CD4-positive, alpha-beta T cell (primary cell): Measurements from ENCODE around the gene DPH5. TPM values are rescaled to one million over a fixed set of nuclear protein-coding genes. Genes with fewer than 3 reads are reported as not detected.

Experiments
- ATAC-seq: fragments of 200-7000 bp; cut with Tn5 transposase; one replicate; pipeline ENCODE4 v1.10.0; 2022; ENCODE audit warnings: mild to moderate bottlenecking; ENCODE audit not compliant: poor library complexity
- CTCF ChIA-PET: fragments of 350-600 bp; sonication (Branson Sonifier 250); formaldehyde crosslinking; loops from one replicate; lab custom pipeline; 2021; ENCODE audit warnings: antibody characterized with exemption, inconsistent platforms; lab: Charles Lee
- POLR2A ChIA-PET: fragments of 350-600 bp; sonication (Branson Sonifier 250); formaldehyde crosslinking; loops from one replicate; lab custom pipeline; 2021; ENCODE audit warnings: antibody characterized with exemption, inconsistent platforms; lab: Charles Lee
- DNase-seq, 14 experiments: peaks; one replicate each; pipeline ENCODE4 v3.0.0-alpha.2; 2013 to 2020; ENCODE audit warnings: mixed read lengths in 2 of 14
- H3K27ac ChIP-seq, 2 donors: one replicate each; pipeline versions ENCODE4 v1.5.1 to v1.7.0; 2013; ENCODE audit warnings: low read length in 2 of 2, low read depth in 1 of 2, mild to moderate bottlenecking in 1 of 2
- H3K27me3 ChIP-seq, 2 experiments: 1 replicate in 1 of 2; 2 replicates in 1 of 2; pipeline versions ENCODE4 v1.6.1 to v1.7.0; 2013; ENCODE audit warnings: low read length in 2 of 2, control low read depth in 1 of 2, mild to moderate bottlenecking in 1 of 2, moderate library complexity in 1 of 2; ENCODE audit not compliant: insufficient read depth in 2 of 2, control insufficient read depth in 1 of 2
- H3K36me3 ChIP-seq: one replicate; pipeline ENCODE4 v1.6.1; 2013; ENCODE audit warnings: low read length, control low read depth; ENCODE audit not compliant: insufficient read depth
- H3K4me1 ChIP-seq: one replicate; pipeline ENCODE4 v1.6.1; 2013; ENCODE audit warnings: low read length, control low read depth; ENCODE audit not compliant: insufficient read depth
- H3K4me3 ChIP-seq: one replicate; pipeline ENCODE4 v1.5.1; 2013; ENCODE audit warnings: mild to moderate bottlenecking, low read length, moderate library complexity
- H3K9me3 ChIP-seq, 2 experiments: 1 replicate in 1 of 2; 2 replicates in 1 of 2; pipeline versions ENCODE4 v1.6.1 to v1.7.0; 2013; ENCODE audit warnings: low read length in 2 of 2, mild to moderate bottlenecking in 2 of 2, control low read depth in 1 of 2, moderate library complexity in 1 of 2; ENCODE audit not compliant: control insufficient read depth in 1 of 2, insufficient read depth in 1 of 2
- H3K27ac Mint-ChIP-seq: one replicate; pipeline ENCODE4 v1.8.0; 2020; ENCODE audit warnings: mixed read lengths
- H3K27me3 Mint-ChIP-seq: one replicate; pipeline ENCODE4 v1.8.0; 2021; ENCODE audit warnings: mixed read lengths
- H3K36me3 Mint-ChIP-seq: one replicate; pipeline ENCODE4 v1.8.0; 2021; ENCODE audit warnings: low read depth, mixed read lengths
- H3K4me1 Mint-ChIP-seq: one replicate; pipeline ENCODE4 v1.8.0; 2021; ENCODE audit warnings: low read depth, mixed read lengths
- H3K4me3 Mint-ChIP-seq: one replicate; pipeline ENCODE4 v1.8.0; 2020; ENCODE audit warnings: mild to moderate bottlenecking, mixed read lengths
- H3K9me3 Mint-ChIP-seq: one replicate; pipeline ENCODE4 v1.8.0; 2020; ENCODE audit warnings: mixed read lengths
- CTCF ChIP-seq: fragments of 200-600 bp; IDR thresholded peaks from one replicate; pipeline ENCODE4 v1.8.0; 2022; ENCODE audit warnings: antibody characterized with exemption, mild to moderate bottlenecking
- intact Hi-C, 2 experiments: fragments of 100-400 bp; cut with DNase I in 1 of 2; cut with micrococcal nuclease in 1 of 2; formaldehyde crosslinking; loops; one replicate each; pipeline versions ENCODE4 v1.15.1 to v1.9.0; 2023 to 2025; cut with DNase I, micrococcal nuclease
- total RNA-seq, 174 experiments: library from RNA in 2 of 174; stranded (reverse) in 2 of 174; gene quantifications; one replicate each; pipeline ENCODE4 v1.2.3 and lab custom pipeline; 2021 to 2026

DPH5 gene
- total RNA-seq, 2 experiments from 2014 or later: 31.3 to 35.4 TPM

- Histone ChIP-seq H3K27me3 (no peaks in the 10 kb centered on the region), H3K27ac (no peak overlapping the region), H3K36me3 (peaks cover 11% of the 10 kb centered on the region), H3K4me1 (no peaks in the 10 kb centered on the region), H3K9me3 (no peaks in the 10 kb centered on the region), H3K4me3 (no peak overlapping the region)
- TF ChIP-seq CTCF: no peak
- H3K27ac Mint-ChIP-seq: no peak overlapping the region
- H3K4me3 Mint-ChIP-seq: no peak overlapping the region
- intact Hi-C loops: loop anchor here in 1 of 2 experiments (5.0 kb wide), 1 partner anchor 46 kb away; no protein-coding TSS in a partner anchor
- ChIA-PET CTCF (interaction anchor here (0.7 to 1.7 kb wide), 3 partner anchors 11 to 275 kb away, joined by 3 to 6 read pairs (median 5); no protein-coding TSS in a partner anchor), POLR2A (interaction anchor here (0.6 to 1.6 kb wide), 5 partner anchors 9 to 195 kb away, joined by 3 to 8 read pairs (median 3); partner anchors contain the start of gene DPH5)
- H3K9me3 Mint-ChIP-seq: no peaks in the 10 kb centered on the region
- no peaks in the 10 kb centered on the region for H3K27me3 Mint-ChIP-seq
- H3K36me3 Mint-ChIP-seq: peaks cover 77% of the 10 kb centered on the region
- no peak for DNase-seq
- peaks cover 49% of the 10 kb centered on the region for H3K4me1 Mint-ChIP-seq
- no peak for ATAC-seq
These were observed 11.8 kb downstream of the DPH5 start for GRCh38 chr1:101013776-101014175.

GRCh38 chr1:101008229-101008834 lies 17.3 kb downstream of the DPH5 start:
- Histone ChIP-seq H3K4me3 (no peak overlapping the region), H3K9me3 (no peaks in the 10 kb centered on the region), H3K27me3 (no peaks in the 10 kb centered on the region), H3K4me1 (peaks cover 8% of the 10 kb centered on the region), H3K27ac (no peak overlapping the region), H3K36me3 (peaks cover 11% of the 10 kb centered on the region)
- TF ChIP-seq CTCF: no peak
- DNase-seq (no peak), ATAC-seq (no peak)
- intact Hi-C loops: loop anchor here in 1 of 2 experiments (5.0 kb wide), 1 partner anchor 81 kb away; no protein-coding TSS in a partner anchor
- Mint-ChIP-seq H3K27me3 (no peaks in the 10 kb centered on the region), H3K4me1 (peaks cover 70% of the 10 kb centered on the region), H3K9me3 (no peaks in the 10 kb centered on the region), H3K27ac (no peak overlapping the region), H3K36me3 (peaks cover 58% of the 10 kb centered on the region), H3K4me3 (no peak overlapping the region)
- ChIA-PET POLR2A (no interaction called here), CTCF (no interaction called here)

- Histone ChIP-seq H3K4me3 (no peak overlapping the region), H3K27ac (no peak overlapping the region), H3K4me1 (peaks cover 17% of the 10 kb centered on the region), H3K36me3 (peaks cover 4% of the 10 kb centered on the region), H3K27me3 (no peaks in the 10 kb centered on the region), H3K9me3 (no peaks in the 10 kb centered on the region)
- Mint-ChIP-seq H3K27me3 (no peaks in the 10 kb centered on the region), H3K9me3 (no peaks in the 10 kb centered on the region), H3K36me3 (peaks cover 50% of the 10 kb centered on the region), H3K27ac (peak overlapping the region; percentile 57), H3K4me3 (peak overlapping the region; percentile 26), H3K4me1 (peaks cover 82% of the 10 kb centered on the region)
- ATAC-seq (no peak), DNase-seq (peak in 1 of 14 experiments; percentile 13)
- ChIA-PET CTCF (interaction anchor here (2.6 kb wide), 1 partner anchor 282 kb away, joined by 6 read pairs; no protein-coding TSS in a partner anchor), POLR2A (interaction anchor here (0.7 kb wide), 1 partner anchor 106 kb away, joined by 3 read pairs; no protein-coding TSS in a partner anchor)
- intact Hi-C loops: loop anchor here in 1 of 2 experiments (5.0 kb wide), 1 partner anchor 79 kb away; no protein-coding TSS in a partner anchor
- no peak for TF ChIP-seq CTCF
These were observed 19.0 kb downstream of the DPH5 start for GRCh38 chr1:101006553-101006952.
